Uterus (tissue), 4 donors: ENCODE results near the gene IGLON5. TPM values are rescaled to one million over a fixed set of nuclear protein-coding genes. Genes with fewer than 3 reads are reported as not detected.

ENCODE experiments used
- DNase-seq, 2 donors: peaks; one replicate each; pipeline ENCODE4 v3.0.0-alpha.2; 2019 to 2020
- H3K27ac ChIP-seq, 2 donors: fragments of 200-600 bp; sonication (generic); 1 replicate in 1 of 2; 2 replicates in 1 of 2; pipeline ENCODE4 v1.5.1; 2016 to 2018
- H3K27me3 ChIP-seq, 2 donors: fragments of 200-600 bp; sonication (generic); one replicate each; pipeline ENCODE4 v1.5.1; 2018 to 2019; ENCODE audit warnings: control low read depth in 1 of 2
- H3K36me3 ChIP-seq, 2 donors: fragments of 200-600 bp; sonication (generic); one replicate each; pipeline ENCODE4 v1.5.1; 2019; ENCODE audit warnings: control low read depth in 1 of 2
- H3K4me1 ChIP-seq, 2 donors: fragments of 200-600 bp; sonication (generic); one replicate each; pipeline ENCODE4 v1.5.1; 2018 to 2019; ENCODE audit warnings: control low read depth in 1 of 2
- H3K4me3 ChIP-seq, 2 donors: fragments of 200-600 bp; sonication (generic); 1 replicate in 1 of 2; 2 replicates in 1 of 2; pipeline ENCODE4 v1.5.1; 2018 to 2019; ENCODE audit warnings: mild to moderate bottlenecking in 1 of 2
- H3K9me3 ChIP-seq, 2 donors: fragments of 200-600 bp; sonication (generic); one replicate each; pipeline ENCODE4 v1.5.1; 2019; ENCODE audit warnings: control low read depth in 1 of 2
- POLR2A ChIP-seq, 2 donors: fragments of 450-650 bp; IDR thresholded peaks; one replicate each; pipeline ENCODE4 v1.6.1; 2016; ENCODE audit warnings: antibody characterized with exemption in 2 of 2, mild to moderate bottlenecking in 1 of 2, moderate library complexity in 1 of 2
- intact Hi-C: fragments of 100-400 bp; cut with DNase I; formaldehyde crosslinking; loops from one replicate; pipeline ENCODE4 v1.15.1; 2023; ENCODE audit warnings: low total_unique reads
- total RNA-seq, 4 donors: library from RNA; depleted of rRNA in 3 of 4; stranded (reverse); fragments of >200 nt in 3 of 4; gene quantifications; one replicate each; pipeline versions ENCODE4 v1.1.0 to v1.2.4, GENCODE V29; 2014 to 2023
- TF ChIP-seq, protein P1 (sequence below), 4 experiments: fragments of 200-600 bp in 2 of 4; fragments of 450-650 bp in 2 of 4; sonication (generic) in 2 of 4; IDR thresholded peaks; one replicate each; pipeline ENCODE4 v1.5.1; 2016 to 2019; ENCODE audit warnings: antibody characterized with exemption in 4 of 4, mild to moderate bottlenecking in 2 of 4, moderate library complexity in 1 of 4
- donor health status: DM: yes; HTN: yes; CAD: no.

Gene IGLON5
- total RNA-seq, 4 donors from 2014 or later = 0.28 TPM; not detected in 3

DNA sequence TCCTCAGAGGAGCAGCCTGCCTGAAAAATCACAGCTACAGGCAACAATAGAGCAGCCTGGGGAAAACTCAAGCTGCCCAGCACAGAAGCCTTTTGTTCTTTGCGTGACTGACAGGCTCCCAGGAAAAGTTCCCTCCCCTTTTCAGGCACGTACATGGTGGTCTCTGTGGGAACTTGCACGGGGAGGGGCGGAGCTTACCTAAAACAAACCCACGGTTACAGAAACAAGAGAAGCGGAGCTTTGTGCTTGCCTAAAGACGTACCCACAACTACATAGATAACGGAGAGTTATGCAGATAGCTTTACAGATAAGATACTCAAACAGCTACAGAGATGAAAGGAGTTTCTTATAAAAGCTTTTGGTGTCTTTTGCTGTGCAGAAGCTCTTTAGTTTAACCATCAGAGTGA lies 43.3 kb downstream of the IGLON5 start:
- no peak overlapping the region for H3K4me3 ChIP-seq
- no peaks in the 10 kb centered on the region for H3K36me3 ChIP-seq
- H3K9me3 ChIP-seq = no peaks in the 10 kb centered on the region
- TF ChIP-seq, protein P1, sequence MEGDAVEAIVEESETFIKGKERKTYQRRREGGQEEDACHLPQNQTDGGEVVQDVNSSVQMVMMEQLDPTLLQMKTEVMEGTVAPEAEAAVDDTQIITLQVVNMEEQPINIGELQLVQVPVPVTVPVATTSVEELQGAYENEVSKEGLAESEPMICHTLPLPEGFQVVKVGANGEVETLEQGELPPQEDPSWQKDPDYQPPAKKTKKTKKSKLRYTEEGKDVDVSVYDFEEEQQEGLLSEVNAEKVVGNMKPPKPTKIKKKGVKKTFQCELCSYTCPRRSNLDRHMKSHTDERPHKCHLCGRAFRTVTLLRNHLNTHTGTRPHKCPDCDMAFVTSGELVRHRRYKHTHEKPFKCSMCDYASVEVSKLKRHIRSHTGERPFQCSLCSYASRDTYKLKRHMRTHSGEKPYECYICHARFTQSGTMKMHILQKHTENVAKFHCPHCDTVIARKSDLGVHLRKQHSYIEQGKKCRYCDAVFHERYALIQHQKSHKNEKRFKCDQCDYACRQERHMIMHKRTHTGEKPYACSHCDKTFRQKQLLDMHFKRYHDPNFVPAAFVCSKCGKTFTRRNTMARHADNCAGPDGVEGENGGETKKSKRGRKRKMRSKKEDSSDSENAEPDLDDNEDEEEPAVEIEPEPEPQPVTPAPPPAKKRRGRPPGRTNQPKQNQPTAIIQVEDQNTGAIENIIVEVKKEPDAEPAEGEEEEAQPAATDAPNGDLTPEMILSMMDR (IDR thresholded peaks at IDR 0.05) = no peak
- no peak for TF ChIP-seq POLR2A (IDR thresholded peaks at IDR 0.05)
- intact Hi-C loops = no loop called here
- DNase-seq = no peak
- H3K27ac ChIP-seq = no peak overlapping the region
- no peaks in the 10 kb centered on the region for H3K27me3 ChIP-seq
- H3K4me1 ChIP-seq = no peaks in the 10 kb centered on the region

DNA sequence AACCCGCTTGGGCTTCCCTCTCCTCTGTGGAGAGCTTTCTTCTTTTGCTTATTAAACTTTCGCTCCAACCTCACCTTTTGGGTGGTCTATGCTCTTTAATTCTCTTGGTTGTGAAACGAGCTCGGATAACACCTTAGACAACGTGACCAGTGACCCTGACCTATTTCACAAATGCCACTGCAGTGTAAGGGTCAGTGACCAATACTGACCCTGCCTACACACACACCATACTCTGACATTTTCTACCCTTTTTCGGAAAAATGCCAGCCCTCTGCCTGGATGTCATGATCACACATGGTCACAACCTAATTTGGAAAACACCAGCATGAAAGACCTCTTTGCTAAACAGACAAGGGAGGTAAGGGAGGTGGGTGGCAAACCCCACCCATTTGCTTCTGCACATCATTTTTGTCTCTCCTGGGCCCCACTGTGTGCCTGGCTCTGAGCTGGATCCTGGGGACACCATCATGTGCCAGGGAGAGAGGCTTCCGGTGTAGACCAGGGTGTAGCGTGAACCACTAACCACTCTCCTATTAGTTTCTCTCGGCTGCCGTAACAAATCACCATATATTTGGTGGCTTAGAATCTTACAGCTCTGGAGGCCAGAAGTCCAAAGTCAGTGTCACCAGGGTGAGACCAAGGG lies 44.8 kb downstream of the IGLON5 start:
- TF ChIP-seq, protein P1 (IDR thresholded peaks at IDR 0.05) = no peak
- no peak for TF ChIP-seq POLR2A (IDR thresholded peaks at IDR 0.05)
- no peaks in the 10 kb centered on the region for H3K27me3 ChIP-seq
- H3K4me3 ChIP-seq = no peak overlapping the region
- H3K36me3 ChIP-seq = no peaks in the 10 kb centered on the region
- H3K9me3 ChIP-seq = no peaks in the 10 kb centered on the region
- intact Hi-C loops = no loop called here
- DNase-seq = no peak
- no peak overlapping the region for H3K27ac ChIP-seq
- H3K4me1 ChIP-seq = no peaks in the 10 kb centered on the region

DNA sequence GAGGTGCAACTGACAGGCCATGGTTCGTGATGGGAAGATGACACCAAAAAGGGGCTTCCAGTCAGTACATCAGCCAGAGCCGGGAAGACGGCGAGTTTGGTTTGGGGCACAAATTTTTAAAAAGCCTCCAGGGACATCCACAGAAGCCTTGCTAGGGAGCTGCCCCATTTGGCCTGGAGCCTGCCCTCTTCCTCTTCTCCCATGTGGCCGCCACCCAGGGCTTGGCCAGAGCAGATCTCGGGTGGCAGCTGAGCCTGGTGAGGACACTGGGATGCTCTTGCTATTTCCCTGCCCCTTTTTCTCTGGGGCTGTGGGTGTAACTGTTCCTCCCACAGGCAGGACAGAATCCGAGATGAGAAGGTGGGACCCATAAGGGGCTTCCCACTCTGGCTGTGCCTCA lies 46.5 kb downstream of the IGLON5 start:
- intact Hi-C loops = no loop called here
- no peaks in the 10 kb centered on the region for H3K9me3 ChIP-seq
- DNase-seq = no peak
- H3K36me3 ChIP-seq = no peaks in the 10 kb centered on the region
- no peak overlapping the region for H3K4me3 ChIP-seq
- H3K27ac ChIP-seq = no peak overlapping the region
- no peaks in the 10 kb centered on the region for H3K4me1 ChIP-seq
- TF ChIP-seq, protein P1 (IDR thresholded peaks at IDR 0.05) = no peak
- TF ChIP-seq POLR2A (IDR thresholded peaks at IDR 0.05) = no peak
- no peaks in the 10 kb centered on the region for H3K27me3 ChIP-seq

DNA sequence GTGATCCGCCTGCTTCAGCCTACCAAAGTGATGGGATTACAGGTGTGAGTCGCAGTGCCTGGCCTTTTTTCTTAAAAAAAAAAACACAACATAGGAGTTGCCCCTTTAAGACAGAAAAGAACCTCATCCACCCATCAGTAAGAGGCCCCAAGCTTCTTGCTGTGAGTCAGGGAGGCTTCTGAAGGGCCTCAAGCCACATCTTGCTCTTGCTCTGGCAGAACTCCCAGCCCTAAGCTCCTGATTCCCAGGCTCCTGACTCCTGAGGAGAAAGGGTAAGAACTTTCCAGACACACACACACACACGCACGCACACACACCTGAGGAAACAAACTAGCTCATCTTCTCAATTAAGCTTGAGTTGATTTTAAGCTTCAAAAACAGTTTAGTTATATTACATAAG lies 47.9 kb downstream of the IGLON5 start:
- no peaks in the 10 kb centered on the region for H3K4me1 ChIP-seq
- H3K9me3 ChIP-seq = no peaks in the 10 kb centered on the region
- H3K4me3 ChIP-seq = no peak overlapping the region
- H3K36me3 ChIP-seq = no peaks in the 10 kb centered on the region
- no peak for DNase-seq
- no peaks in the 10 kb centered on the region for H3K27me3 ChIP-seq
- no peak overlapping the region for H3K27ac ChIP-seq
- TF ChIP-seq, protein P1 (IDR thresholded peaks at IDR 0.05) = no peak
- no peak for TF ChIP-seq POLR2A (IDR thresholded peaks at IDR 0.05)
- intact Hi-C loops = no loop called here

DNA sequence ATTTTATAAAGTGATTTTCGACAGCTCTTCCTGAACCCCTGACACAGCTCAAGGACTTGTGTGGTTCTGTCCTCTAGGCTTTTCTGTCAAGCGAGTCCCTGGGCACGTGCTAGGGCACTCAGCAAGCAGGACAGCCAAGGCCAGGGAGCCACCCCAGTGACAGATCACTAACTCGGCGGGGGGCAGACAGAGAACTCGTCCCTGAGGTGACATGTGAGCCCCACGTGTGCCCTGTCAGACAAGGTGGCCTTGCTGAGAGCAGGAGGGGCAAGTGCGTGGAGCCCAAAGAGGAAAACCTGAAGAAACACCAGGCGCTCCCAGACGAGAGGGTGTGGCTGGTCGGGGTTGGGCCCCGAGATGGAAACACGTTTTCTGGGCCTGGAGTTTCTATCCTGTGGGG lies 49.8 kb downstream of the IGLON5 start:
- no peak overlapping the region for H3K4me3 ChIP-seq
- intact Hi-C loops = no loop called here
- no peak overlapping the region for H3K27ac ChIP-seq
- no peak for TF ChIP-seq POLR2A (IDR thresholded peaks at IDR 0.05)
- TF ChIP-seq, protein P1 (IDR thresholded peaks at IDR 0.05) = no peak
- no peaks in the 10 kb centered on the region for H3K27me3 ChIP-seq
- no peaks in the 10 kb centered on the region for H3K36me3 ChIP-seq
- H3K9me3 ChIP-seq = no peaks in the 10 kb centered on the region
- DNase-seq = no peak
- no peaks in the 10 kb centered on the region for H3K4me1 ChIP-seq
